GM21786 (cell line): ENCODE results near the gene SPHK2.
"Not testable (repeated sequence)": the region's sequence is repeated elsewhere in the genome, so short reads cannot be mapped to it uniquely, and the experiment has no call there.

Source experiments
- ATAC-seq: cut with Tn5 transposase; IDR thresholded peaks from one replicate; pipeline ENCODE4 v1.9.1; 2021; ENCODE audit not compliant: unreplicated experiment

The SPHK2 gene

GRCh38 chr19:48618916-48619691 lies at the start of gene SPHK2, which contains the start of gene RPL18:
Gene SPHK2 (plus strand): TSS chr19:48619506. CDS start chr19:48620515, 1,009 bp downstream.
Gene RPL18 (minus strand): TSS chr19:48619178. CDS start chr19:48619143, 35 bp downstream.
- ATAC-seq, result peak; percentile 85

- ATAC-seq, result no peak
These were observed 49.5 kb upstream of the SPHK2 start for GRCh38 chr19:48569814-48570213.

- ATAC-seq, result no peak
These were observed 47.7 kb upstream of the SPHK2 start for GRCh38 chr19:48571378-48572162.

- no peak for ATAC-seq
These were observed 46.2 kb upstream of the SPHK2 start for GRCh38 chr19:48573163-48573505.

GRCh38 chr19:48575931-48576622 lies 43.2 kb upstream of the SPHK2 start:
- no peak for ATAC-seq

GRCh38 chr19:48577908-48578307 lies 41.4 kb upstream of the SPHK2 start:
- not testable (repeated sequence) for ATAC-seq

GRCh38 chr19:48578891-48579290 lies 40.4 kb upstream of the SPHK2 start:
- no peak for ATAC-seq

GRCh38 chr19:48582168-48582567 lies 37.1 kb upstream of the SPHK2 start:
- no peak for ATAC-seq

- no peak for ATAC-seq
These were observed 31.9 kb upstream of the SPHK2 start for GRCh38 chr19:48587387-48587786.

GRCh38 chr19:48588670-48589401 lies 30.5 kb upstream of the SPHK2 start:
- no peak for ATAC-seq

- no peak for ATAC-seq
These were observed 28.3 kb upstream of the SPHK2 start for GRCh38 chr19:48591021-48591420.

- no peak for ATAC-seq
These were observed 24.1 kb upstream of the SPHK2 start for GRCh38 chr19:48595171-48595570.

GRCh38 chr19:48595833-48596232 lies 23.5 kb upstream of the SPHK2 start:
- no peak for ATAC-seq

- no peak for ATAC-seq
These were observed 23.1 kb upstream of the SPHK2 start for GRCh38 chr19:48596237-48596636.

GRCh38 chr19:48596679-48597465 lies 22.4 kb upstream of the SPHK2 start:
- ATAC-seq, result no peak

GRCh38 chr19:48598996-48599700 lies 20.2 kb upstream of the SPHK2 start:
- no peak for ATAC-seq

GRCh38 chr19:48600679-48601417 lies 18.5 kb upstream of the SPHK2 start:
- ATAC-seq, result no peak

- no peak for ATAC-seq
These were observed 16.3 kb upstream of the SPHK2 start for GRCh38 chr19:48603001-48603400.

GRCh38 chr19:48603449-48603848 lies 15.9 kb upstream of the SPHK2 start:
- no peak for ATAC-seq
